Nephron (organoid): Measurements from ENCODE around the gene AMPH.

Experiments used
- H3K27ac Mint-ChIP-seq, 3 experiments: 2 replicates each; pipeline ENCODE4 v1.8.0; 2020; ENCODE audit warnings: mixed read lengths in 3 of 3, mild to moderate bottlenecking in 2 of 3, moderate library complexity in 1 of 3
- H3K27me3 Mint-ChIP-seq: 2 replicates; pipeline ENCODE4 v1.8.0; 2021; ENCODE audit warnings: low read depth, mild to moderate bottlenecking, moderate library complexity, mixed read lengths
- H3K36me3 Mint-ChIP-seq: 2 replicates; pipeline ENCODE4 v1.8.0; 2020; ENCODE audit warnings: low read depth, mixed read lengths
- H3K4me1 Mint-ChIP-seq: 2 replicates; pipeline ENCODE4 v1.8.0; 2020; ENCODE audit warnings: mixed read lengths
- H3K4me3 Mint-ChIP-seq, 3 experiments: 2 replicates each; pipeline ENCODE4 v1.8.0; 2020; ENCODE audit warnings: mild to moderate bottlenecking in 3 of 3, mixed read lengths in 3 of 3, moderate library complexity in 2 of 3
- H3K9me3 Mint-ChIP-seq: 2 replicates; pipeline ENCODE4 v1.8.0; 2020; ENCODE audit warnings: mixed read lengths
- TF ChIP-seq, protein P1 (sequence below), 3 experiments: fragments of 200-600 bp; sonication (generic); IDR thresholded peaks; one replicate each; pipeline ENCODE4 v1.5.0; 2021; ENCODE audit warnings: antibody characterized with exemption in 3 of 3; ENCODE audit not compliant: unreplicated experiment in 3 of 3

The AMPH gene

DNA sequence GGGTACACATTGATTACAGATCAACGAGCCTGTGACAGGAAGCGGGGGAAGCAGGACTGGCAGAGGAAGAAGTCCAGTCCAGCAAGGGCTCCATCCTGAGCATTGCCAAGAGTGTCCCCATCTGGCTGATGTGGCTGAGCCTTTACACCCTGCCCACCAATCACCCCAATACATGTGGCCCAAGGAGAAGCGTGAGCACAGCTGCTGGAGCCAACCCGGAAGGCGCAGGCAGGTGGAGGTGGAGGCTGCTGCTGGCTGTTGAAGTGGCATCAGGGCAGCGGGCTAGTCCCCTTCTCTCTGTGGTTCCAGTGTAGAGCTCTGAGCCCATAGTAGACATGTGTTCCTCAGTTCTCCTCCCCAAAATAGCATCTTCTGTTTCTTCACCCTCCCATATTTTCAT, 6.8 kb upstream of the AMPH start:
- H3K4me1 Mint-ChIP-seq: no peaks in the 10 kb centered on the region
- TF ChIP-seq, protein P1, sequence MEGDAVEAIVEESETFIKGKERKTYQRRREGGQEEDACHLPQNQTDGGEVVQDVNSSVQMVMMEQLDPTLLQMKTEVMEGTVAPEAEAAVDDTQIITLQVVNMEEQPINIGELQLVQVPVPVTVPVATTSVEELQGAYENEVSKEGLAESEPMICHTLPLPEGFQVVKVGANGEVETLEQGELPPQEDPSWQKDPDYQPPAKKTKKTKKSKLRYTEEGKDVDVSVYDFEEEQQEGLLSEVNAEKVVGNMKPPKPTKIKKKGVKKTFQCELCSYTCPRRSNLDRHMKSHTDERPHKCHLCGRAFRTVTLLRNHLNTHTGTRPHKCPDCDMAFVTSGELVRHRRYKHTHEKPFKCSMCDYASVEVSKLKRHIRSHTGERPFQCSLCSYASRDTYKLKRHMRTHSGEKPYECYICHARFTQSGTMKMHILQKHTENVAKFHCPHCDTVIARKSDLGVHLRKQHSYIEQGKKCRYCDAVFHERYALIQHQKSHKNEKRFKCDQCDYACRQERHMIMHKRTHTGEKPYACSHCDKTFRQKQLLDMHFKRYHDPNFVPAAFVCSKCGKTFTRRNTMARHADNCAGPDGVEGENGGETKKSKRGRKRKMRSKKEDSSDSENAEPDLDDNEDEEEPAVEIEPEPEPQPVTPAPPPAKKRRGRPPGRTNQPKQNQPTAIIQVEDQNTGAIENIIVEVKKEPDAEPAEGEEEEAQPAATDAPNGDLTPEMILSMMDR (IDR thresholded peaks at IDR 0.05; ENCODE audit: unreplicated experiment in 3 of 3): no peak
- no peaks in the 10 kb centered on the region for H3K36me3 Mint-ChIP-seq
- no peak overlapping the region for H3K27ac Mint-ChIP-seq
- no peak overlapping the region for H3K4me3 Mint-ChIP-seq
- H3K9me3 Mint-ChIP-seq: peaks cover 7% of the 10 kb centered on the region
- H3K27me3 Mint-ChIP-seq: peaks cover 9% of the 10 kb centered on the region

DNA sequence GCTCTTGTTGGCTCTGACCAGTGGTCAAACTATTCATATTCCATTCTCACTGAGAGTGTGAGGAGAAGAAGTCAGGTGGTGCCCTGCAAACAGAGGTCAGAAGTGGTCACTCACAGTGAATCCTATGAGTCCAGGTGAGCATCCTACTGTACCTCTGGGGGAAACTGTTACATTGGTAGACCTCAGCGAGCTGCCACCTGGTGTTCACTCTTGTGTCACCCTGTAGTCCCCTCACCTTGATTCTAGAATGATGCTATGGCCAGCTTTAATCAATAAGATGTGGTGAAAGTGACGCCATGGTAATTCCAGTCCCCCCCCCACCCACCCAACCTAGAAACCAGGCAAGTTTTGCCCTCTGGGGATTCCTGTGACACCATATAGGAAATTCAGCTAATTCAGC, 1.2 kb upstream of the AMPH start:
- H3K9me3 Mint-ChIP-seq: no peaks in the 10 kb centered on the region
- H3K27ac Mint-ChIP-seq: no peak overlapping the region
- H3K4me1 Mint-ChIP-seq: peaks cover 25% of the 10 kb centered on the region
- peaks cover 37% of the 10 kb centered on the region for H3K27me3 Mint-ChIP-seq
- TF ChIP-seq, protein P1 (IDR thresholded peaks at IDR 0.05; ENCODE audit: unreplicated experiment in 3 of 3): no peak
- H3K36me3 Mint-ChIP-seq: no peaks in the 10 kb centered on the region
- H3K4me3 Mint-ChIP-seq: peak overlapping the region; percentile 53 to 86 (median 81)

DNA sequence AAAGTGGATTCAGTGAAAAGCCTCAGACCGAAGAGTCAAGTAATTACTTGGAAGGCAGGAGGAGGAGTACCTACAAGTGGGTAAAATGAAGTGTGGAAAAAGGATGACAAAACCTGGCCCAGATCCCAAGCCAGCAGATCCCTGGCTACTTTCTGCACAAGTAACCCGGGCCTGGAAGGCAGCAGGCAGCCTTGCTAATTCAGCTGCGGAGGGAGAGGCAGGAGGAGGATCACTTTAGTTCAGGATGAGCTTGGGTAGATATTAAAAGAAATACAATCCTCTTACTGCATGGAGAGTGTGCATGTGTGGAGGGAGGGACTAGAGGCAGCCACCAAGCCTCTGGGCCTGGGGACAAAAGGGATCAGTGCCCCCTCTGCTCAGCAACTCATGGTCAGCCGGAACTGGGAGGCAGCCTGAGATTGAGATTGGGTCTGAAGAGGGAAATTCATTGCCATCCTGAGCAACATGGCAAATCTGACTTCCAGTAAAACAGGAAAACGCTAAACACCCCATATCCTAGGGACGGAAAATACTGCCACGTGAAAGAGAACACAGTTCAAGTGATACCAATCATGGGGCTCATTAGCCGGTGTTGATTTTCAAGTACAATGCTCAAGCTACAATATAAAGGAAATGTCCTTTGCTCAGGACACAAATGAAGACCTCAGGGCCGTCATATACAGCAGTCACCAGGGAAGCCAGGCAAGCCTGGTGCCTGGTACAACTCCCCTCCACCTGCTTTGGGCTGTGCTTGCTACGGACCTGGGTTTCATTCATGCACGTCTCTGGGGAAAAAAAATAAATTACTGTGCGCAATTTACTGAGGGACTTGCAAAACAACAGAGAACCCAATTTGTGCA, 1.3 kb downstream of the AMPH start:
- peaks cover 25% of the 10 kb centered on the region for H3K4me1 Mint-ChIP-seq
- H3K27me3 Mint-ChIP-seq: peaks cover 37% of the 10 kb centered on the region
- H3K9me3 Mint-ChIP-seq: peaks cover 12% of the 10 kb centered on the region
- TF ChIP-seq, protein P1 (IDR thresholded peaks at IDR 0.05; ENCODE audit: unreplicated experiment in 3 of 3): no peak
- H3K4me3 Mint-ChIP-seq: peak overlapping the region; percentile 82 to 90 (median 85)
- H3K27ac Mint-ChIP-seq: peak overlapping the region in 2 of 3 experiments; percentile 1 to 61
- no peaks in the 10 kb centered on the region for H3K36me3 Mint-ChIP-seq

DNA sequence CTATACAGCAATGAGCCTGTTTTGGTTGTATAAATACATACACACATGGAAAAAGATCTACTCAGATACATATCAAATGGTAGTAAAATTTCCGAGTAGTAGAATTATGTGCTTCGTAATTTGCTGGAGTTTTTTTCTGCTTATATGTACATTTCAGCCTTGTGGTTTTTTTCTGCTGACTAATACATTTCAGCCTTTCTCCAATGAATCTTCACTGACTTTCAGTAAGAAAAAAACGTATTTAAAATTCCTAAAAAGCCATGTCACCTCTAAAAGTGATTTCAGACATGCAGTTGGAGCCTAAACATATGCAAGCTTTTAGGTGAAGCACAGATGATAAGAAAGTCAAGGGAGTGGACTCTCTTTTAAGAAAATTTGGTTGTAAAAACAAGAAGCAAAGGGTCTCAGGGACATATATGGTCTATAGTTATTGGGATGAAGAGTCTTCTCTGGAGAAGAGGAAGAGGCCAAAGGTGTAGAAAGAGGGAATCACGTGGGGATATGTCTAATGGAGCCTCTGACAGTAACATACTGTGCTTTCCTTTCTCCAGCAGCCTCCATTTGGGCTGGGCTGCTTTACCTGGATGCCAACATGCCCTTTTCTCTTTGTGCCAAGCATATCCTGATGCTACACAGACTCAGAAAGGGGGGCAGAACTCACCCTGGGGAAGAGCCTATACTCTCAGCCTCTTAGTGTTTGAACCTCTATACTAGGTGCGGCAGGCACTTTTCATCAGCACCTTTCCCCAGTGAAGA, 2.4 kb downstream of the AMPH start:
- Mint-ChIP-seq H3K9me3 (peaks cover 16% of the 10 kb centered on the region), H3K4me1 (peaks cover 25% of the 10 kb centered on the region), H3K36me3 (no peaks in the 10 kb centered on the region), H3K4me3 (peak overlapping the region; percentile 82 to 90 (median 85)), H3K27me3 (peaks cover 36% of the 10 kb centered on the region), H3K27ac (peak overlapping the region in 1 of 3 experiments; percentile 22)
- TF ChIP-seq, protein P1 (IDR thresholded peaks at IDR 0.05; ENCODE audit: unreplicated experiment in 3 of 3): no peak

DNA sequence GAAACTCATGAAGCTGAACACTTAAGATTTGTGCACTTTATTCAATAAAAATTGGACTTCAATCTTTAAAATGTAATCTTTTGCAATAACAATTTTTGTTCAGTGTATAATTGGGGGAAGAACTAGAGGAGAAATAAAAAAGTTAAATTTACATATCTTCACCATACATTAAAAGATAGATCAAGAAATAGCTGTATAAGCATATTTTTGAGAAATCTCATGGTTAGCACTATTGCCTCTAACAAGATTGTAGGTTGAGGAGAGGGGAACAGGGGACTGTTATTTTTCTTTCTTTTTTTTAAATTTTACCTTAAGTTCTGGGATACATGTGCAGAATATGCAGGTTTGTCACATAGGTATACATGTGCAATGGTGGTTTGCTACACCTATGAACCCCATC, 5.3 kb downstream of the AMPH start:
- Mint-ChIP-seq H3K36me3 (no peaks in the 10 kb centered on the region), H3K4me3 (no peak overlapping the region), H3K4me1 (peaks cover 20% of the 10 kb centered on the region), H3K27me3 (peaks cover 13% of the 10 kb centered on the region), H3K9me3 (peaks cover 19% of the 10 kb centered on the region), H3K27ac (no peak overlapping the region)
- TF ChIP-seq, protein P1 (IDR thresholded peaks at IDR 0.05; ENCODE audit: unreplicated experiment in 3 of 3): no peak
